Peyer's patch (tissue), 4 donors: ENCODE data around the gene RHO.

Experiments
- CTCF ChIP-seq, 6 experiments: fragments of 450-650 bp in 4 of 6; fragments of 200-600 bp in 2 of 6; sonication (generic) in 1 of 6; IDR thresholded peaks; one replicate each; pipeline ENCODE4 v1.5.1; 2017 to 2019; ENCODE audit warnings: antibody characterized with exemption in 6 of 6, mild to moderate bottlenecking in 3 of 6, moderate library complexity in 1 of 6
- POLR2A ChIP-seq, 2 donors: fragments of 450-650 bp; IDR thresholded peaks; one replicate each; pipeline ENCODE4 v1.5.1; 2017; ENCODE audit warnings: antibody characterized with exemption in 2 of 2, mild to moderate bottlenecking in 2 of 2, moderate library complexity in 2 of 2

GRCh38 chr3:129504471-129505100 is 23.9 kb upstream of the RHO start:
- no peak for TF ChIP-seq CTCF (IDR thresholded peaks at IDR 0.05)
- no peak for TF ChIP-seq POLR2A (IDR thresholded peaks at IDR 0.05)
